GM19035 (cell line): Measurements from ENCODE around the gene CNN3.

Experiments
- ATAC-seq: cut with Tn5 transposase; IDR thresholded peaks from one replicate; pipeline ENCODE4 v1.9.1; 2021; ENCODE audit not compliant: unreplicated experiment

The CNN3 gene

GRCh38 chr1:94926915-94927404 lies at the start of gene CNN3:
CNN3 (minus strand) TSS chr1:94927110; CDS start chr1:94926894, 216 bp downstream.
- peak; percentile 73 for ATAC-seq

- ATAC-seq: no peak
Observed at GRCh38 chr1:94974824-94975223, 47.9 kb upstream of the CNN3 start.

GRCh38 chr1:94974241-94974640 lies 47.3 kb upstream of the CNN3 start:
- no peak for ATAC-seq

GRCh38 chr1:94973309-94973922 lies 46.5 kb upstream of the CNN3 start:
- no peak for ATAC-seq

- no peak for ATAC-seq
Observed at GRCh38 chr1:94971491-94971924, 44.6 kb upstream of the CNN3 start.

GRCh38 chr1:94970783-94971182 lies 43.9 kb upstream of the CNN3 start:
- no peak for ATAC-seq

GRCh38 chr1:94969137-94969536 lies 42.2 kb upstream of the CNN3 start:
- no peak for ATAC-seq

- no peak for ATAC-seq
Observed at GRCh38 chr1:94966033-94966432, 39.1 kb upstream of the CNN3 start.

- ATAC-seq: no peak
Observed at GRCh38 chr1:94963864-94964263, 37.0 kb upstream of the CNN3 start.

GRCh38 chr1:94962409-94963265 lies 35.7 kb upstream of the CNN3 start:
- peak; percentile 93 for ATAC-seq

- no peak for ATAC-seq
Observed at GRCh38 chr1:94961988-94962387, 35.1 kb upstream of the CNN3 start.

GRCh38 chr1:94961582-94961981 lies 34.7 kb upstream of the CNN3 start:
- no peak for ATAC-seq

GRCh38 chr1:94958081-94958480 lies 31.2 kb upstream of the CNN3 start:
- no peak for ATAC-seq

GRCh38 chr1:94955767-94956632 lies 29.1 kb upstream of the CNN3 start:
- ATAC-seq: no peak

- no peak for ATAC-seq
Observed at GRCh38 chr1:94954263-94955220, 27.6 kb upstream of the CNN3 start.

- no peak for ATAC-seq
Observed at GRCh38 chr1:94953746-94954145, 26.8 kb upstream of the CNN3 start.

GRCh38 chr1:94953107-94953506 lies 26.2 kb upstream of the CNN3 start:
- no peak for ATAC-seq

GRCh38 chr1:94952539-94952938 lies 25.6 kb upstream of the CNN3 start:
- no peak for ATAC-seq

GRCh38 chr1:94951509-94952208 lies 24.7 kb upstream of the CNN3 start:
- ATAC-seq: no peak

GRCh38 chr1:94951046-94951445 lies 24.1 kb upstream of the CNN3 start:
- no peak for ATAC-seq
